Measurements from ENCODE around the gene ZFHX3.

The ZFHX3 gene

GRCh38 chr16:72785171-72785570 is 262.8 kb downstream of the ZFHX3 start:
- no peak for DNase-seq

- no peak for DNase-seq
These were observed 264.1 kb downstream of the ZFHX3 start for GRCh38 chr16:72783716-72784318.

GRCh38 chr16:72769876-72770275 is 278.1 kb downstream of the ZFHX3 start:
- no peak for DNase-seq

GRCh38 chr16:72768591-72768990 is 279.3 kb downstream of the ZFHX3 start:
- DNase-seq: no peak

- no peak for DNase-seq
These were observed 281.4 kb downstream of the ZFHX3 start for GRCh38 chr16:72766506-72766905.

- no peak for DNase-seq
These were observed 283.8 kb downstream of the ZFHX3 start for GRCh38 chr16:72764015-72764654.

- DNase-seq: no peak
These were observed 287.3 kb downstream of the ZFHX3 start for GRCh38 chr16:72760581-72760980.

GRCh38 chr16:72753881-72754280 is 294.0 kb downstream of the ZFHX3 start:
- no peak for DNase-seq

GRCh38 chr16:72752004-72752695 is 295.8 kb downstream of the ZFHX3 start:
- no peak for DNase-seq

- no peak for DNase-seq
These were observed 296.9 kb downstream of the ZFHX3 start for GRCh38 chr16:72751076-72751475.

- DNase-seq: no peak
These were observed 298.8 kb downstream of the ZFHX3 start for GRCh38 chr16:72749091-72749490.

GRCh38 chr16:72744076-72744793 is 303.7 kb downstream of the ZFHX3 start:
- DNase-seq: no peak

- DNase-seq: no peak
These were observed 304.7 kb downstream of the ZFHX3 start for GRCh38 chr16:72743011-72743761.

- DNase-seq: no peak
These were observed 307.6 kb downstream of the ZFHX3 start for GRCh38 chr16:72740347-72740746.

- no peak for DNase-seq
These were observed 308.4 kb downstream of the ZFHX3 start for GRCh38 chr16:72739577-72739976.

- no peak for DNase-seq
These were observed 311.9 kb downstream of the ZFHX3 start for GRCh38 chr16:72736074-72736473.
